Neural progenitor cell (in vitro differentiated cells): Measurements from ENCODE around the gene FAM168B. TPM values are rescaled to one million over a fixed set of nuclear protein-coding genes. Genes with fewer than 3 reads are reported as not detected.

Source experiments
- DNase-seq: peaks from one replicate; pipeline ENCODE4 v3.0.0-alpha.2; 2016; ENCODE audit warnings: low spot score
- H2AFZ ChIP-seq: fragments of 200-600 bp; sonication (generic); replicated peaks from 2 replicates; pipeline ENCODE4 v1.6.1; 2016; ENCODE audit warnings: antibody characterized with exemption
- H3F3A ChIP-seq: fragments of 200-600 bp; sonication (generic); 2 replicates; pipeline ENCODE4 v1.6.1; 2016; ENCODE audit warnings: antibody characterized with exemption, low read depth
- H3K27ac ChIP-seq: fragments of 200-600 bp; sonication (generic); 2 replicates; pipeline ENCODE4 v1.5.1; 2016; ENCODE audit warnings: mild to moderate bottlenecking
- H3K27me3 ChIP-seq: fragments of 200-600 bp; sonication (generic); 2 replicates; pipeline ENCODE4 v1.6.1; 2016; ENCODE audit warnings: mild to moderate bottlenecking, moderate library complexity
- H3K36me3 ChIP-seq: fragments of 200-600 bp; sonication (generic); 2 replicates; pipeline ENCODE4 v1.5.1; 2016
- H3K4me1 ChIP-seq: fragments of 200-600 bp; sonication (generic); 2 replicates; pipeline ENCODE4 v1.6.1; 2016; ENCODE audit warnings: mixed run types
- H3K4me2 ChIP-seq: fragments of 200-600 bp; sonication (generic); 2 replicates; pipeline ENCODE4 v1.6.1; 2016
- H3K4me3 ChIP-seq: fragments of 200-600 bp; sonication (generic); 2 replicates; pipeline ENCODE4 v1.5.1; 2016
- H3K79me2 ChIP-seq: fragments of 200-600 bp; sonication (generic); 2 replicates; pipeline ENCODE4 v1.6.1; 2016; ENCODE audit warnings: low read depth
- H3K9ac ChIP-seq: fragments of 200-600 bp; sonication (generic); 2 replicates; pipeline ENCODE4 v1.6.1; 2016
- H3K9me3 ChIP-seq: fragments of 200-600 bp; sonication (generic); 2 replicates; pipeline ENCODE4 v1.5.1; 2016; ENCODE audit warnings: low read depth
- H4K20me1 ChIP-seq: fragments of 200-600 bp; sonication (generic); 2 replicates; pipeline ENCODE4 v1.6.1; 2016; ENCODE audit warnings: low read depth
- H3K27ac Mint-ChIP-seq: 3 replicates; pipeline ENCODE4 v1.8.0; 2021; ENCODE audit warnings: mixed read lengths
- H3K27me3 Mint-ChIP-seq: 2 replicates; pipeline ENCODE4 v1.8.0; 2022; ENCODE audit warnings: low read depth, mild to moderate bottlenecking, inconsistent platforms, moderate library complexity, mixed read lengths; ENCODE audit not compliant: insufficient read depth
- H3K36me3 Mint-ChIP-seq: 3 replicates; pipeline ENCODE4 v1.8.0; 2021; ENCODE audit warnings: mixed read lengths
- H3K4me1 Mint-ChIP-seq: 3 replicates; pipeline ENCODE4 v1.8.0; 2021; ENCODE audit warnings: mixed read lengths
- H3K4me3 Mint-ChIP-seq: 3 replicates; pipeline ENCODE4 v1.8.0; 2021; ENCODE audit warnings: mild to moderate bottlenecking, moderate library complexity, mixed read lengths
- H3K9me3 Mint-ChIP-seq: 3 replicates; pipeline ENCODE4 v1.8.0; 2020; ENCODE audit warnings: mixed read lengths
- CTCF ChIP-seq: fragments of 200-600 bp; sonication (generic); IDR thresholded peaks from 2 replicates; pipeline ENCODE4 v1.5.1; 2017; ENCODE audit warnings: antibody characterized with exemption, mild to moderate bottlenecking
- EZH2 ChIP-seq: fragments of 200-600 bp; sonication (generic); IDR thresholded peaks from 2 replicates; pipeline ENCODE4 v1.6.1; 2017; ENCODE audit warnings: antibody characterized with exemption, mild to moderate bottlenecking, moderate library complexity
- EZH2phosphoT487 ChIP-seq: fragments of 200-600 bp; sonication (generic); IDR thresholded peaks from 2 replicates; pipeline ENCODE4 v1.6.1; 2017; ENCODE audit warnings: antibody characterized with exemption
- total RNA-seq: library from RNA; depleted of rRNA; stranded (reverse); fragments of >200 nt; gene quantifications from 2 replicates; pipeline ENCODE4 v1.2.3, GENCODE V29; 2015; ENCODE audit warnings: low replicate concordance

Gene FAM168B
- total RNA-seq, 1 donor from 2014 or later = 63.0 TPM

DNA sequence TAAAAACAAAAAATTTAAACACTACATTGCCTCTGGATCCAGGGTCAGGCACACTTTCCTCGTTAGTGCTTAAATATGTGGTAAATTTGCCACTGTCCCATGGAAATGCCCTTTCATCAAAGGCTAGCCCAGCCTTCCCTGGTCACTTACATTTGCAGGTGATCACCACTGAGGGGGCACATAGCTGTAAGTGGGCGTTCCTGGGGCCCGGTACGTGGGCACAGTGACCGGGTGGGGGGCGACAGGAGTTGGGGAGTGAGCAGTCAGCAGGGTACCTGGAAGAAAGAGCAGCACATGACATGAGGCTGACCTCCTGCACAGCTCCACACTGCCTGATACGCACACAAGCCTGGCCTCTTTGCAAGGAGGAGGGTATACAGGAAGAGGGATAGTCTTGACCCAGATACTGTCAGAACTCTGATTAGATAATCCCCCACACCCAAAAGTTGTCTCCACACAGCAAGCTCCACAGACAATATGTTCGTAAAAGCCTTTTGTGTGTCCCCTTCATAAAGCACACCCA is 40.5 kb downstream of the FAM168B start:
- no peak overlapping the region for H3K4me3 ChIP-seq
- Mint-ChIP-seq H3K9me3 (no peaks in the 10 kb centered on the region), H3K4me1 (no peaks in the 10 kb centered on the region), H3K36me3 (peaks cover 58% of the 10 kb centered on the region), H3K4me3 (no peak overlapping the region), H3K27me3 (no peaks in the 10 kb centered on the region), H3K27ac (no peak overlapping the region)
- peaks cover 91% of the 10 kb centered on the region for H4K20me1 ChIP-seq
- no peak overlapping the region for H2AFZ ChIP-seq
- no peak for DNase-seq
- H3K4me2 ChIP-seq = no peak overlapping the region
- no peak overlapping the region for H3K27ac ChIP-seq
- no peaks in the 10 kb centered on the region for H3K4me1 ChIP-seq
- peaks cover 4% of the 10 kb centered on the region for H3F3A ChIP-seq
- H3K9ac ChIP-seq = no peak overlapping the region
- H3K9me3 ChIP-seq = no peaks in the 10 kb centered on the region
- no peak for TF ChIP-seq EZH2
- no peak for TF ChIP-seq CTCF
- TF ChIP-seq EZH2phosphoT487 = no peak
- peaks cover 66% of the 10 kb centered on the region for H3K79me2 ChIP-seq
- no peaks in the 10 kb centered on the region for H3K27me3 ChIP-seq
- peaks cover 3% of the 10 kb centered on the region for H3K36me3 ChIP-seq

GRCh38 chr2:131050896-131051295 is 42.4 kb downstream of the FAM168B start:
- H3K4me2 ChIP-seq = no peak overlapping the region
- Mint-ChIP-seq H3K9me3 (no peaks in the 10 kb centered on the region), H3K36me3 (peaks cover 52% of the 10 kb centered on the region), H3K4me3 (no peak overlapping the region), H3K27me3 (peaks cover 4% of the 10 kb centered on the region), H3K4me1 (peaks cover 2% of the 10 kb centered on the region), H3K27ac (no peak overlapping the region)
- peaks cover 47% of the 10 kb centered on the region for H3K79me2 ChIP-seq
- H3K36me3 ChIP-seq = peaks cover 3% of the 10 kb centered on the region
- no peaks in the 10 kb centered on the region for H3K4me1 ChIP-seq
- peaks cover 88% of the 10 kb centered on the region for H4K20me1 ChIP-seq
- no peak overlapping the region for H2AFZ ChIP-seq
- H3K9ac ChIP-seq = no peak overlapping the region
- peaks cover 4% of the 10 kb centered on the region for H3F3A ChIP-seq
- no peak for TF ChIP-seq CTCF
- no peak for TF ChIP-seq EZH2phosphoT487
- TF ChIP-seq EZH2 = no peak
- no peak overlapping the region for H3K4me3 ChIP-seq
- no peaks in the 10 kb centered on the region for H3K27me3 ChIP-seq
- no peak overlapping the region for H3K27ac ChIP-seq
- no peaks in the 10 kb centered on the region for H3K9me3 ChIP-seq
- no peak for DNase-seq

DNA sequence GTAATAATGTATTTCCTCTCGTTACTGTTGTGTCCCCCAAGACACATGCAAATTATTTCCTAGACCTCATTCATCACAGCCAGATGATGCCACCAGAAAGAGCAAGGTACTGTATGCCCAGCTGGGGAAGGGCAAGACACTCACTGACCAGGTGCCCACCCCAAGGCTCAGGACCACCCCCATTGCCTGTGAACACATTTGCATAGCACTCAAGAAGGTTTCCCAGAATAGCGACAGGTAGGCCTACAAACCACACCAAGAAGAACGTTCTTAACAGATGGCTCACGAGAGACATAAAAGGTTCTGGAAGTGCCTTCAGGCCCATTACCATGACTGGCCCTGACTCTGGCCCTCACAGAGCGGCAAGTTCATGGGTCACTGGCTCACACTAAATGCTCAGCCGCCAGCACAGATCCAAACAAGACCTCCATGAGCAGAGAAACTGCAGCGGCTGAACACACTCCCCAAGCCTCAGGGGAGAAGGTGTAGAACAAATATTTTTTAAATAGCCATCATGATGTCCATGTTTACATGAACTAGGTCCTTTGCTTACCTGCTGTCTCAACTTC is 44.0 kb downstream of the FAM168B start:
- peaks cover 4% of the 10 kb centered on the region for H3F3A ChIP-seq
- H2AFZ ChIP-seq = no peak overlapping the region
- Mint-ChIP-seq H3K9me3 (no peaks in the 10 kb centered on the region), H3K27ac (no peak overlapping the region), H3K27me3 (peaks cover 6% of the 10 kb centered on the region), H3K36me3 (peaks cover 42% of the 10 kb centered on the region), H3K4me3 (no peak overlapping the region), H3K4me1 (peaks cover 2% of the 10 kb centered on the region)
- H3K4me3 ChIP-seq = no peak overlapping the region
- no peak for DNase-seq
- no peak overlapping the region for H3K4me2 ChIP-seq
- H3K36me3 ChIP-seq = peaks cover 3% of the 10 kb centered on the region
- peaks cover 76% of the 10 kb centered on the region for H4K20me1 ChIP-seq
- H3K79me2 ChIP-seq = peaks cover 41% of the 10 kb centered on the region
- H3K27me3 ChIP-seq = no peaks in the 10 kb centered on the region
- no peak overlapping the region for H3K27ac ChIP-seq
- H3K9me3 ChIP-seq = no peaks in the 10 kb centered on the region
- no peaks in the 10 kb centered on the region for H3K4me1 ChIP-seq
- H3K9ac ChIP-seq = no peak overlapping the region
- TF ChIP-seq EZH2phosphoT487 = no peak

- Mint-ChIP-seq H3K4me3 (no peak overlapping the region), H3K27ac (no peak overlapping the region), H3K36me3 (peaks cover 41% of the 10 kb centered on the region), H3K4me1 (peaks cover 2% of the 10 kb centered on the region), H3K9me3 (no peaks in the 10 kb centered on the region), H3K27me3 (peaks cover 6% of the 10 kb centered on the region)
- Histone ChIP-seq H3K9ac (no peak overlapping the region), H3K27ac (no peak overlapping the region), H3K36me3 (peaks cover 3% of the 10 kb centered on the region), H3K4me2 (no peak overlapping the region), H4K20me1 (peaks cover 70% of the 10 kb centered on the region), H3K79me2 (peaks cover 35% of the 10 kb centered on the region), H3K4me1 (no peaks in the 10 kb centered on the region), H2AFZ (no peak overlapping the region), H3F3A (peaks cover 4% of the 10 kb centered on the region), H3K27me3 (no peaks in the 10 kb centered on the region), H3K4me3 (no peak overlapping the region), H3K9me3 (no peaks in the 10 kb centered on the region)
- TF ChIP-seq CTCF (no peak), EZH2 (no peak), EZH2phosphoT487 (no peak)
- no peak for DNase-seq
Measured at GRCh38 chr2:131048641-131049040, 44.6 kb downstream of the FAM168B start.
